ENCODE results near the gene GRID1.

GRID1 gene

GRCh38 chr10:86051586-86051985 lies 315.0 kb downstream of the GRID1 start:
- Histone ChIP-seq H3K4me1 (peaks cover 0 to 2% (median 0%) of the 10 kb centered on the region in 4 donors), H3K9me3 (no peaks in the 10 kb centered on the region), H3K27ac (no peak overlapping the region), H3K36me3 (no peaks in the 10 kb centered on the region), H3K4me3 (no peak overlapping the region), H3K27me3 (no peaks in the 10 kb centered on the region)
- intact Hi-C loops (cut with DNase I; ENCODE audit: low total_unique reads): no loop called here
- TF ChIP-seq, protein P1, sequence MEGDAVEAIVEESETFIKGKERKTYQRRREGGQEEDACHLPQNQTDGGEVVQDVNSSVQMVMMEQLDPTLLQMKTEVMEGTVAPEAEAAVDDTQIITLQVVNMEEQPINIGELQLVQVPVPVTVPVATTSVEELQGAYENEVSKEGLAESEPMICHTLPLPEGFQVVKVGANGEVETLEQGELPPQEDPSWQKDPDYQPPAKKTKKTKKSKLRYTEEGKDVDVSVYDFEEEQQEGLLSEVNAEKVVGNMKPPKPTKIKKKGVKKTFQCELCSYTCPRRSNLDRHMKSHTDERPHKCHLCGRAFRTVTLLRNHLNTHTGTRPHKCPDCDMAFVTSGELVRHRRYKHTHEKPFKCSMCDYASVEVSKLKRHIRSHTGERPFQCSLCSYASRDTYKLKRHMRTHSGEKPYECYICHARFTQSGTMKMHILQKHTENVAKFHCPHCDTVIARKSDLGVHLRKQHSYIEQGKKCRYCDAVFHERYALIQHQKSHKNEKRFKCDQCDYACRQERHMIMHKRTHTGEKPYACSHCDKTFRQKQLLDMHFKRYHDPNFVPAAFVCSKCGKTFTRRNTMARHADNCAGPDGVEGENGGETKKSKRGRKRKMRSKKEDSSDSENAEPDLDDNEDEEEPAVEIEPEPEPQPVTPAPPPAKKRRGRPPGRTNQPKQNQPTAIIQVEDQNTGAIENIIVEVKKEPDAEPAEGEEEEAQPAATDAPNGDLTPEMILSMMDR (IDR thresholded peaks at IDR 0.05): no peak
- no peak for DNase-seq

DNA sequence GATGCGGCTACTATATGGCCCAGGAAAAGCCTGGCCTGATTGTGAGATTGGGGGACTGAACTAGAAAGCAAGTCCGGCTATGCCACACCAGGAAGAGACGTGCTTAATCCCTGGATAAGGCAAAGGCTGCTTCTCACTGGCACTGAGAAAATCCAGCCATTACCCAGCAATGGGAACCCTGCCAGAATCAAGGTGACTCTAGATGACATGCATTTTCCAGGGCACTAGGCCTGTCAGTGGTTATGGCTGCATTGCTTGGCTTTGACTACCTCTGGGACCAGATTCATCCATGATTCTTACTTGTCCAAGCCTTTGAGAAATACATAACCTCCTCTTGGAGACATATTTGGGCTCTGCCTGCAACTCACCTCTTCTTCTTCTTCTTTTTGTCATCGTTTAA lies 317.2 kb downstream of the GRID1 start:
- Histone ChIP-seq H3K4me1 (no peaks in the 10 kb centered on the region), H3K36me3 (no peaks in the 10 kb centered on the region), H3K9me3 (no peaks in the 10 kb centered on the region), H3K27me3 (no peaks in the 10 kb centered on the region), H3K27ac (no peak overlapping the region), H3K4me3 (no peak overlapping the region)
- intact Hi-C loops (cut with DNase I; ENCODE audit: low total_unique reads): no loop called here
- DNase-seq: peak in 1 of 2 donors; percentile 31
- TF ChIP-seq, protein P1 (IDR thresholded peaks at IDR 0.05): no peak

DNA sequence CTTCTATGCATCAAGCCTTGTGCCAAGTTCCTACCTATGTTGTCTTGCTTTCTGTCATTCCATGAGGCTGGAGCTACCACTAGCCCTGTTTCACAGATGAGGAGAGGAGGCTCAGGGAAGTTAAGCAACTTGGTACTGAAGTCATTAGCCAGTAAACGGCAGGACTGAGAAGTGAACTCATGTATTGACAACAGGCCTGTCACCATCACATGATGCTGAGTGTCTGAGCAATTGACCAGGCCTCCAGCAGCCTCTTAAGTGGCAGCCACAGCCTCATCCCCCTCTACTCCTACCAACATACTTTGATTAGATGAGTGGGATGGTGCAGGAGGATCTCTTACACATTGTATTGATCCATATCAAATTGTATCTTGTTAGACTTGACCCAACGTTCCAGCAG lies 317.6 kb downstream of the GRID1 start:
- Histone ChIP-seq H3K27ac (no peak overlapping the region), H3K36me3 (no peaks in the 10 kb centered on the region), H3K9me3 (no peaks in the 10 kb centered on the region), H3K4me3 (no peak overlapping the region), H3K27me3 (no peaks in the 10 kb centered on the region), H3K4me1 (no peaks in the 10 kb centered on the region)
- intact Hi-C loops (cut with DNase I; ENCODE audit: low total_unique reads): no loop called here
- TF ChIP-seq, protein P1 (IDR thresholded peaks at IDR 0.05): no peak
- peak in 1 of 2 donors; percentile 7 for DNase-seq

- DNase-seq: peak in 1 of 2 donors; percentile 7
- H3K36me3 ChIP-seq: no peaks in the 10 kb centered on the region
- H3K27ac ChIP-seq: no peak overlapping the region
- no peaks in the 10 kb centered on the region for H3K4me1 ChIP-seq
- TF ChIP-seq, protein P1 (IDR thresholded peaks at IDR 0.05): no peak
- H3K9me3 ChIP-seq: no peaks in the 10 kb centered on the region
- no peaks in the 10 kb centered on the region for H3K27me3 ChIP-seq
- no peak overlapping the region for H3K4me3 ChIP-seq
- intact Hi-C loops (cut with DNase I; ENCODE audit: low total_unique reads): no loop called here
Observed at GRCh38 chr10:86048571-86048970, 318.0 kb downstream of the GRID1 start.

DNA sequence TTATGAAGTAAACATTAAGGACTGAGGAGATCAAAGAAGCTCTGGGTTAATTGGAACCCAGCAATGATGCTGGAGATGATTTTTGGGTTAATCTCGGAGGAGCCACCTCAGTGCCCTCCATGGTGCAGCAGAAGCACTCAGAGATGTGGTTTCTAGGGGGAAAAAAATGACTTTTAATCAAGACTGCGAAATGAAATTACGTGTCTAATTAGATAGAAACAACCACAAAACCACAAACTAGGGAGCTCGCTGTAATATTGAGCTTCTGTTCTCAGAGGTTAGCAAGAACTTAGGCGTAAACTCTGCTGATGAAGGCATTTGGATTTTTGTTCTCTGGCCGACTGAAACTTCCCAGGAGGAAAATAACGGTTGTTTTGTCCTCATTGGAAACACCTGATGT lies 319.0 kb downstream of the GRID1 start:
- no peak overlapping the region for H3K4me3 ChIP-seq
- no peaks in the 10 kb centered on the region for H3K27me3 ChIP-seq
- intact Hi-C loops (cut with DNase I; ENCODE audit: low total_unique reads): no loop called here
- H3K27ac ChIP-seq: no peak overlapping the region
- no peak for DNase-seq
- TF ChIP-seq, protein P1 (IDR thresholded peaks at IDR 0.05): no peak
- H3K4me1 ChIP-seq: no peaks in the 10 kb centered on the region
- H3K36me3 ChIP-seq: no peaks in the 10 kb centered on the region
- no peaks in the 10 kb centered on the region for H3K9me3 ChIP-seq

DNA sequence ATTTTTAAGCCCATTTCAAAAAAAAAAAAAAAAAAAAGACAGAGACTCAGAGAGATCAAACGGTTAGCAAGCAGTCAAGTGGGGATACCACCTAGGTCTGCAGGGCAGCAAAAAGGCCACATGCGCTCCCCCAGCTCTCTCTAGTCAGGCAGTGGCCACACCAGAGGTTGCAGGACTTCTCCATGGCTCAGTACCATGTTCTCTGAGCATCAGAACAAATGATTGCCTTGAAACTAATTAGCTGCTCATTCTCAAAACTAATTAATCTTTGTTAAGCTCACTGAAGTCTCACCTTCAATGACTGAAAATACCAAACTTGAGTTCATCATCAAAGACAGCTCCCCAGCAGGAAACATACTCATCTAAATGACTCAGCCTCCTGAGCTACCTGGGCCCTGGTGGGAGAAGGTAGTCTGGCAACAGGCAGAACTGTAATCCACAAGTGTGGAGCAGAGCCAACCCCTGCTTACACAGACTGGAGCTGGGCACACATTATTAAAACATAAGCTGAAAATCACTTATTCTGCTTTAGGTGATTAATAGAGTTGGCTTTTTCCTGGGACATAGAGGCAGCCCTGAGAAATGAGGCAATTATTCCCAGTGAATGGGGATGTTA lies 319.6 kb downstream of the GRID1 start:
- Histone ChIP-seq H3K36me3 (no peaks in the 10 kb centered on the region), H3K9me3 (no peaks in the 10 kb centered on the region), H3K4me1 (no peaks in the 10 kb centered on the region), H3K4me3 (no peak overlapping the region), H3K27ac (no peak overlapping the region), H3K27me3 (no peaks in the 10 kb centered on the region)
- intact Hi-C loops (cut with DNase I; ENCODE audit: low total_unique reads): no loop called here
- TF ChIP-seq, protein P1 (IDR thresholded peaks at IDR 0.05): no peak
- peak in 1 of 2 donors; percentile 10 for DNase-seq
